T-helper 1 cell treated with Interleukin-12 subunit alpha and Interleukin-12 subunit beta and Interleukin-4 antibody, amounts not matched to agents 30 μg/mL and 1 μg/mL, for 36 hours (primary cell): ENCODE measurements around the gene LINC01488.

Source experiments
- H3K27ac Mint-ChIP-seq: one replicate; pipeline ENCODE4 v1.8.0; 2021; ENCODE audit warnings: mild to moderate bottlenecking, mixed read lengths
- H3K27me3 Mint-ChIP-seq: one replicate; pipeline ENCODE4 v1.8.0; 2021; ENCODE audit warnings: low read depth, mixed read lengths
- H3K36me3 Mint-ChIP-seq: one replicate; pipeline ENCODE4 v1.8.0; 2021; ENCODE audit warnings: low read depth, mixed read lengths
- H3K4me1 Mint-ChIP-seq: one replicate; pipeline ENCODE4 v1.8.0; 2021; ENCODE audit warnings: low read depth, mixed read lengths
- H3K4me3 Mint-ChIP-seq: one replicate; pipeline ENCODE4 v1.8.0; 2021; ENCODE audit warnings: mild to moderate bottlenecking, moderate library complexity, mixed read lengths
- H3K9me3 Mint-ChIP-seq: one replicate; pipeline ENCODE4 v1.8.0; 2021; ENCODE audit warnings: mixed read lengths

Gene LINC01488

GRCh38 chr11:69466039-69466438, 15.4 kb upstream of the LINC01488 start:
- Mint-ChIP-seq H3K4me1 (no peaks in the 10 kb centered on the region), H3K4me3 (no peak overlapping the region), H3K9me3 (no peaks in the 10 kb centered on the region), H3K27me3 (peaks cover 4% of the 10 kb centered on the region), H3K36me3 (no peaks in the 10 kb centered on the region), H3K27ac (no peak overlapping the region)

- H3K27me3 Mint-ChIP-seq: no peaks in the 10 kb centered on the region
- H3K36me3 Mint-ChIP-seq: no peaks in the 10 kb centered on the region
- no peak overlapping the region for H3K4me3 Mint-ChIP-seq
- no peaks in the 10 kb centered on the region for H3K4me1 Mint-ChIP-seq
- H3K27ac Mint-ChIP-seq: no peak overlapping the region
- H3K9me3 Mint-ChIP-seq: no peaks in the 10 kb centered on the region
Measured at GRCh38 chr11:69467196-69467595, 14.3 kb upstream of the LINC01488 start.

- no peaks in the 10 kb centered on the region for H3K36me3 Mint-ChIP-seq
- no peaks in the 10 kb centered on the region for H3K9me3 Mint-ChIP-seq
- H3K4me1 Mint-ChIP-seq: no peaks in the 10 kb centered on the region
- H3K4me3 Mint-ChIP-seq: no peak overlapping the region
- no peaks in the 10 kb centered on the region for H3K27me3 Mint-ChIP-seq
- H3K27ac Mint-ChIP-seq: no peak overlapping the region
Measured at GRCh38 chr11:69467646-69468045, 13.8 kb upstream of the LINC01488 start.

- H3K4me1 Mint-ChIP-seq: no peaks in the 10 kb centered on the region
- no peak overlapping the region for H3K4me3 Mint-ChIP-seq
- no peaks in the 10 kb centered on the region for H3K36me3 Mint-ChIP-seq
- H3K27ac Mint-ChIP-seq: no peak overlapping the region
- H3K9me3 Mint-ChIP-seq: peaks cover under 1% of the 10 kb centered on the region
- H3K27me3 Mint-ChIP-seq: no peaks in the 10 kb centered on the region
Measured at GRCh38 chr11:69468221-69468620, 13.2 kb upstream of the LINC01488 start.

- no peak overlapping the region for H3K27ac Mint-ChIP-seq
Measured at GRCh38 chr11:69468911-69469885, 12.3 kb upstream of the LINC01488 start.

GRCh38 chr11:69470301-69470700, 11.2 kb upstream of the LINC01488 start:
- peaks cover 4% of the 10 kb centered on the region for H3K9me3 Mint-ChIP-seq
- no peak overlapping the region for H3K27ac Mint-ChIP-seq
- H3K4me3 Mint-ChIP-seq: no peak overlapping the region
- no peaks in the 10 kb centered on the region for H3K4me1 Mint-ChIP-seq
- H3K27me3 Mint-ChIP-seq: no peaks in the 10 kb centered on the region
- H3K36me3 Mint-ChIP-seq: no peaks in the 10 kb centered on the region

More at GRCh38 chr11:69468911-69469885, 12.3 kb upstream of the LINC01488 start:
- H3K4me3 Mint-ChIP-seq: no peak overlapping the region
- H3K4me1 Mint-ChIP-seq: no peaks in the 10 kb centered on the region
- peaks cover 4% of the 10 kb centered on the region for H3K9me3 Mint-ChIP-seq
- H3K36me3 Mint-ChIP-seq: no peaks in the 10 kb centered on the region
- H3K27me3 Mint-ChIP-seq: no peaks in the 10 kb centered on the region

GRCh38 chr11:69470793-69471728, 10.4 kb upstream of the LINC01488 start:
- peaks cover 4% of the 10 kb centered on the region for H3K9me3 Mint-ChIP-seq
- H3K4me1 Mint-ChIP-seq: no peaks in the 10 kb centered on the region
- H3K4me3 Mint-ChIP-seq: no peak overlapping the region
- no peaks in the 10 kb centered on the region for H3K36me3 Mint-ChIP-seq
- H3K27me3 Mint-ChIP-seq: no peaks in the 10 kb centered on the region
- no peak overlapping the region for H3K27ac Mint-ChIP-seq

- Mint-ChIP-seq H3K4me3 (no peak overlapping the region), H3K4me1 (no peaks in the 10 kb centered on the region), H3K27ac (no peak overlapping the region), H3K27me3 (no peaks in the 10 kb centered on the region), H3K9me3 (peaks cover 4% of the 10 kb centered on the region), H3K36me3 (no peaks in the 10 kb centered on the region)
Measured at GRCh38 chr11:69471729-69472540, 9.5 kb upstream of the LINC01488 start.

GRCh38 chr11:69472541-69473275, 8.8 kb upstream of the LINC01488 start:
- peaks cover 4% of the 10 kb centered on the region for H3K9me3 Mint-ChIP-seq
- no peak overlapping the region for H3K4me3 Mint-ChIP-seq
- no peak overlapping the region for H3K27ac Mint-ChIP-seq

GRCh38 chr11:69473276-69473845, 8.1 kb upstream of the LINC01488 start:
- no peak overlapping the region for H3K4me3 Mint-ChIP-seq
- no peaks in the 10 kb centered on the region for H3K27me3 Mint-ChIP-seq
- no peak overlapping the region for H3K27ac Mint-ChIP-seq
- peaks cover 4% of the 10 kb centered on the region for H3K9me3 Mint-ChIP-seq
- no peaks in the 10 kb centered on the region for H3K36me3 Mint-ChIP-seq
- no peaks in the 10 kb centered on the region for H3K4me1 Mint-ChIP-seq

More at GRCh38 chr11:69472541-69473275, 8.8 kb upstream of the LINC01488 start:
- no peaks in the 10 kb centered on the region for H3K27me3 Mint-ChIP-seq
- H3K4me1 Mint-ChIP-seq: no peaks in the 10 kb centered on the region
- H3K36me3 Mint-ChIP-seq: no peaks in the 10 kb centered on the region

- Mint-ChIP-seq H3K4me1 (no peaks in the 10 kb centered on the region), H3K27ac (no peak overlapping the region), H3K27me3 (no peaks in the 10 kb centered on the region), H3K9me3 (peaks cover 4% of the 10 kb centered on the region), H3K4me3 (no peak overlapping the region), H3K36me3 (no peaks in the 10 kb centered on the region)
Measured at GRCh38 chr11:69474736-69475135, 6.7 kb upstream of the LINC01488 start.

- Mint-ChIP-seq H3K4me1 (no peaks in the 10 kb centered on the region), H3K27ac (no peak overlapping the region), H3K36me3 (no peaks in the 10 kb centered on the region)
Measured at GRCh38 chr11:69475141-69475865, 6.2 kb upstream of the LINC01488 start.

More at GRCh38 chr11:69475141-69475865, 6.2 kb upstream of the LINC01488 start:
- H3K9me3 Mint-ChIP-seq: peaks cover 4% of the 10 kb centered on the region
- no peaks in the 10 kb centered on the region for H3K27me3 Mint-ChIP-seq
- no peak overlapping the region for H3K4me3 Mint-ChIP-seq
